HEK293T (cell line): ENCODE results near the gene AMBP.

Experiments used
- CTCF ChIA-PET: fragments of 350-600 bp; formaldehyde crosslinking; extraction: SDS; loops from one replicate; lab custom pipeline; 2021; ENCODE audit warnings: antibody characterized with exemption, inconsistent platforms; lab: Yijun Ruan, JAX
- POLR2A ChIA-PET: fragments of 350-600 bp; formaldehyde crosslinking; extraction: SDS; loops from one replicate; lab custom pipeline; 2020; ENCODE audit warnings: antibody characterized with exemption, inconsistent platforms; lab: Yijun Ruan, JAX
- DNase-seq: peaks from one replicate; pipeline ENCODE4 v3.0.0; 2012; ENCODE audit warnings: mixed read lengths; ENCODE audit errors: extremely low spot score
- ARNT ChIP-seq: fragments of 450-650 bp; IDR thresholded peaks from 2 replicates; pipeline ENCODE4 v1.6.1; 2017; ENCODE audit warnings: mild to moderate bottlenecking
- BHLHE40 ChIP-seq: fragments of 450-650 bp; IDR thresholded peaks from 2 replicates; pipeline ENCODE4 v1.6.1; 2016; ENCODE audit warnings: mild to moderate bottlenecking, moderate library complexity, borderline replicate concordance
- CTBP1 ChIP-seq: fragments of 450-650 bp; IDR thresholded peaks from 2 replicates; pipeline ENCODE4 v1.6.1; 2016; ENCODE audit warnings: borderline replicate concordance
- ELF4 ChIP-seq: fragments of 450-650 bp; IDR thresholded peaks from 2 replicates; pipeline ENCODE4 v1.6.1; 2017; ENCODE audit warnings: antibody characterized with exemption
- FOXA1 ChIP-seq: fragments of 450-650 bp; IDR thresholded peaks from 2 replicates; pipeline ENCODE4 v1.6.1; 2016; ENCODE audit warnings: mild to moderate bottlenecking
- FOXK2 ChIP-seq: fragments of 450-650 bp; IDR thresholded peaks from 2 replicates; pipeline ENCODE4 v1.6.1; 2016; ENCODE audit warnings: mild to moderate bottlenecking
- FOXM1 ChIP-seq: fragments of 450-650 bp; IDR thresholded peaks from 2 replicates; pipeline ENCODE4 v1.6.1; 2017; ENCODE audit warnings: mild to moderate bottlenecking, borderline replicate concordance
- HDGF ChIP-seq: fragments of 450-650 bp; IDR thresholded peaks from 2 replicates; pipeline ENCODE4 v1.6.1; 2017; ENCODE audit warnings: antibody characterized with exemption, borderline replicate concordance
- L3MBTL2 ChIP-seq: fragments of 450-650 bp; conservative IDR thresholded peaks from 2 replicates; pipeline ENCODE4 v1.6.1; 2016; ENCODE audit warnings: mild to moderate bottlenecking
- LEF1 ChIP-seq: fragments of 450-650 bp; IDR thresholded peaks from 2 replicates; pipeline ENCODE4 v1.6.1; 2017; ENCODE audit warnings: mild to moderate bottlenecking, borderline replicate concordance
- NFRKB ChIP-seq: fragments of 450-650 bp; IDR thresholded peaks from 2 replicates; pipeline ENCODE4 v1.6.1; 2016; ENCODE audit warnings: mild to moderate bottlenecking, moderate library complexity
- PKNOX1 ChIP-seq: fragments of 450-650 bp; IDR thresholded peaks from 2 replicates; pipeline ENCODE4 v1.6.1; 2016
- SP1 ChIP-seq: fragments of 450-650 bp; IDR thresholded peaks from 2 replicates; pipeline ENCODE4 v1.6.1; 2017
- SUZ12 ChIP-seq: fragments of 450-650 bp; IDR thresholded peaks from 2 replicates; pipeline ENCODE4 v1.6.1; 2016; ENCODE audit warnings: mild to moderate bottlenecking
- TARDBP ChIP-seq: fragments of 450-650 bp; IDR thresholded peaks from 2 replicates; pipeline ENCODE4 v1.6.1; 2016
- ZNF384 ChIP-seq: fragments of 450-650 bp; IDR thresholded peaks from 2 replicates; pipeline ENCODE4 v1.6.1; 2016

AMBP gene

DNA sequence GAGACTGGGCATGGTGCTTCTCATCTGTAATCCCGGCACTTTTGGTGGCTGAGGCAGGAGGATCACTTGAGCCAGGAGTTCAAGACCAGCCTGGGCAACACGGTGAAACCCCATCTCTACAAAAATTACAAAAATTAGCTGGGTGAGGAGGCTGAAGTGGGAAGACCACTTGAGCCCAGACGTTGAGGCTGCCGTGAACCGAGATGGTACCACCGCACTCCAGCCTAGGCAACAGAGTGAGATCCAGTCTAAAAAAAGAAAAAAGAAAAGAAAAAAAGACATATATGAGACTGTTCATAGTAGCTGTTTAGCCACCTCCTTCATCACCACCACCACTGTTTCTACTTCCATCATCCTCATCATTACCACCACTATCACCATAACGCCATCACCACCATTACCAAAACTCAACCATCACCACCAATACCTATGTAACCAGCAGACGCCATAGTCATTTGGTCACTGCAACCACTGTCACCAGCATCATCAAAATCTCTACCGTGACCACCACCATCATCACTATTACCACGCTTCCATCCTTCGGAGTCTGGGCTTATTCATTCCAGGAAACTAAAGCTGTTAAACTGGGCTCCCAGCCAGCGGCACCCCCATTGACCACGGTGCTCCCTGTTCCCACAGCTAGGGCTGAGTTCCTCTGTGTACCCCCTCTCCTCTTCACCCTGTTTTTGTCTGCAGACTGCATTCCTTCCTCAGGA lies 29.3 kb upstream of the AMBP start:
- TF ChIP-seq SUZ12, result no peak
- TF ChIP-seq ARNT, result no peak
- ChIA-PET CTCF (interaction anchor here (0.7 to 3.7 kb wide), 19 partner anchors 8 to 191 kb away, joined by 3 to 37 read pairs (median 5); partner anchors contain the start of genes COL27A1 and KIF12), POLR2A (no interaction called here)

GRCh38 chr9:114105236-114105635 lies 27.1 kb upstream of the AMBP start:
- ChIA-PET POLR2A (no interaction called here), CTCF (interaction anchor here (2.2 kb wide), 1 partner anchor 185 kb away, joined by 10 read pairs; no protein-coding TSS in a partner anchor)
- TF ChIP-seq PKNOX1 (no peak), HDGF (no peak), ZNF384 (no peak), BHLHE40 (no peak), SP1 (no peak), FOXK2 (no peak), ELF4 (no peak), TARDBP (no peak), ARNT (no peak), FOXM1 (no peak), NFRKB (no peak), SUZ12 (no peak), CTBP1 (no peak), L3MBTL2 (no peak), FOXA1 (no peak), LEF1 (no peak)
- DNase-seq, result no peak

More for the DNA sequence above, 29.3 kb upstream of the AMBP start:
- DNase-seq, result no peak

DNA sequence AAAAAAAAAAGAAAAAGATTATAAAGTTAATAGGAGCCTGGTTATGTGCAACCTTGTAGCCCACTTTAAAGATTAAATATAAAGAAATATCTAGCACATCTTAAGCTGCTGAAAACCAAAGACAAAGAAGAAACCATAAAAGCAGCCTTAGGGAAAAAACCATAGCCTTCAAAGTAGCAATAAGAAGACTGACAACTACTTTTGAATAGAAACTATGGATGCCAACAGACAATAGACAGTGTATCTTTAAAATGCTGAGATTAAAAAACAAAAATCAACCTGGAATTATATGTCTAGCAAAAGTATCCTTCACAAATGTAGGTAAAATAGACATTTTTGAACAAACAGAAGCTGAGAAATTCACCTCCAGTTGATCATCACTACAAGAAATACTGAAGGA lies 24.4 kb upstream of the AMBP start:
- TF ChIP-seq ZNF384, result peak; percentile 57; the same call in 1 of the 2 replicates
- no peak for TF ChIP-seq CTBP1
- POLR2A ChIA-PET, result no interaction called here
- DNase-seq, result no peak
- CTCF ChIA-PET, result interaction anchor here (1.5 kb wide), 1 partner anchor 189 kb away, joined by 5 read pairs; no protein-coding TSS in a partner anchor

DNA sequence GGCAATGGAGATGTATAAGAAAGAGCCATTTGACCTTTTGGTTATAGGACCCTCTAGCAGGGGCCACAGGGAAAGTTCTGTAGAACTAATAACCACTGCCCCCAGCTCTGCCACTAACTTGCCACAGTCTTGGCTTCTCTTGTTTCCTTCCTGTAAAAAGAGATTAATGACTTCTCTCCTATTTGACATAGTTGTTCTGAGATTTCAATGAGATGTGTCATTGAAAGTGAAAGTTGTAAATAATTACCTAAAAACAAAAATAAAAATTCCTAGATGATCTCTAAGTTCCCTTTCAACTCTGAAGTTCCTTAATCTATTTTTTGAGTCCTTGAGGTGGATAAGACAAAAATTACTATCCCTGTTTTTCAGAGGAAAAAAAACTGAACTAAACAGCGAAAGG lies 22.4 kb upstream of the AMBP start:
- DNase-seq, result no peak
- ChIA-PET POLR2A (no interaction called here), CTCF (no interaction called here)
- TF ChIP-seq TARDBP, result no peak
- no peak for TF ChIP-seq FOXA1
- TF ChIP-seq SUZ12, result no peak
- TF ChIP-seq PKNOX1, result no peak
- TF ChIP-seq ZNF384, result no peak
- no peak for TF ChIP-seq CTBP1
- TF ChIP-seq SP1, result no peak
- no peak for TF ChIP-seq L3MBTL2
- no peak for TF ChIP-seq FOXK2
- no peak for TF ChIP-seq HDGF

DNA sequence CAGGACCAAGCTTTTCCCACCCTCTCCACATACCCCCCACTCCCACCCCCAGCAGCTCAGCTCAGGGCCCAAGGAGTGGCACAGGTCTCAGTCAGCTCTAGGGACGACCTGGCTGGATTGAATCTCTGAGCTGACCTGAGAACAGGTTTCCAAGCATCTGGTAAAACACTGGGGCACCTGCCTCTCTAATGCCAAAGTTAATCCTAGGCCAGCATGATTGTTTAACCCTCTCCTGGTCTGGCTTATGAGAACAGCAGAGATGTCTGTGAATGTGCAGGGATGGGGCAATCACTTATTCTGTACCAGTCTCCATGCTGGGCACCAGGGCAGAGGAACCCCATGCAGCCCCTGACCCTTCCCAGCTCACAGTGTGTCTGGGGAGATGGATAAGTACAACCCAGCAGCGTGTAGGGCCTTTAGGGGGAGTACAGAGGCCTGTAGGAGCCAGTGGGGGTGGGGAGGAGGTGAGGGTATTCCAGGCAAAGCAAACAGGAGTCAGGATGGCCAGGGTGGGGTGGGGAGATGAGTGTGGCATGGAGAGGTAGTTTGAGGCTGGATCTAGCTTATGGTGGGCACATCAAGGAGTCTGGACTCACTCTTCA lies 21.7 kb upstream of the AMBP start:
- CTCF ChIA-PET, result interaction anchor here (0.6 to 1.7 kb wide), 5 partner anchors 8 to 684 kb away, joined by 3 to 8 read pairs (median 5); no protein-coding TSS in a partner anchor
- DNase-seq, result no peak
- POLR2A ChIA-PET, result no interaction called here
- no peak for TF ChIP-seq TARDBP
- no peak for TF ChIP-seq PKNOX1
- no peak for TF ChIP-seq NFRKB

DNA sequence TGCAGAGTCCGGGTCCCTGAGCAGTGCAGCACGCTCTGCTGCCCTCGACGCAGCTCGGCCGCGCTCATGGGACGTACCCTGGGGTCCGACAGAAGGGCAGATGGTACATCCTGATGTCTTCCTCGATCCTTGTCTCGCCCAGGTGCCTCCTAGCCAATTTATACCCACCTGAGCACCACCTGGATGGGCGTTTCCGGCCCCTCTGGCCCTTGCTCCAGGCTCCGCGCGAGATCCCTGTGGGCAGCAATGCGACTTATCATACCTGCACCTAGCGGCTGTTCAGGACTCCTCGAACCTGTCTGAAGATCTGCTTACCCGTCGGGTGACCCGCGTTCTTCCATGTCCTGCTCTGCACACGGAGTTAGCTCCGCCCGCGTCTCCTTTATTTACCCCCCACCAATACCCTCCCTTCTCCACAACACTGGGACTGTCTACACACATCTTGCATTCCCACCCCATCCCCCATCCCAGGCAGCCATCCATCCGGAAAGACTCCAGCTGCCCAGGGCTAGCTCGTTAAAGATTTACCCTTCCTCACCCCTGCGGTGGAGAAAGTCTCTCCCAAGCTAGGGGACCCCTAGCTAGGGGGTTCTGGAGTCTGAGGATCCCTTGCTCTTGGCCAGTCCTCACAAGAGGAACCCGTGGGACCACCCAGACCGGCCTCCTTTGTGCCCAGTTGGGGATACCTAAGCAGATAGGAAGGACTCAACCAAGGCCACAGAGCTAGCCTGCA lies 21.0 kb upstream of the AMBP start, which contains the start of gene KIF12:
Gene KIF12 (minus strand): TSS at position 357 of the 733 bp plus-strand sequence. CDS start 16 bp downstream, at position 341.
- TF ChIP-seq HDGF (no peak), LEF1 (no peak), FOXM1 (no peak), SUZ12 (no peak), FOXA1 (no peak), ZNF384 (no peak), ELF4 (no peak), SP1 (no peak)
- POLR2A ChIA-PET, result no interaction called here
- DNase-seq, result no peak
- CTCF ChIA-PET, result interaction anchor here (1.2 to 1.7 kb wide), 4 partner anchors 9 to 192 kb away, joined by 3 to 8 read pairs (median 5); no protein-coding TSS in a partner anchor
